GM19324 (cell line): ENCODE data around the gene TM9SF2.
"Not testable (repeated sequence)": the region's sequence is repeated elsewhere in the genome, so short reads cannot be mapped to it uniquely, and the experiment has no call there.

Experiments
- ATAC-seq: cut with Tn5 transposase; IDR thresholded peaks from one replicate; pipeline ENCODE4 v1.9.1; 2021; ENCODE audit warnings: mild to moderate bottlenecking, moderate library complexity; ENCODE audit not compliant: unreplicated experiment, low FRiP score

The TM9SF2 gene

DNA sequence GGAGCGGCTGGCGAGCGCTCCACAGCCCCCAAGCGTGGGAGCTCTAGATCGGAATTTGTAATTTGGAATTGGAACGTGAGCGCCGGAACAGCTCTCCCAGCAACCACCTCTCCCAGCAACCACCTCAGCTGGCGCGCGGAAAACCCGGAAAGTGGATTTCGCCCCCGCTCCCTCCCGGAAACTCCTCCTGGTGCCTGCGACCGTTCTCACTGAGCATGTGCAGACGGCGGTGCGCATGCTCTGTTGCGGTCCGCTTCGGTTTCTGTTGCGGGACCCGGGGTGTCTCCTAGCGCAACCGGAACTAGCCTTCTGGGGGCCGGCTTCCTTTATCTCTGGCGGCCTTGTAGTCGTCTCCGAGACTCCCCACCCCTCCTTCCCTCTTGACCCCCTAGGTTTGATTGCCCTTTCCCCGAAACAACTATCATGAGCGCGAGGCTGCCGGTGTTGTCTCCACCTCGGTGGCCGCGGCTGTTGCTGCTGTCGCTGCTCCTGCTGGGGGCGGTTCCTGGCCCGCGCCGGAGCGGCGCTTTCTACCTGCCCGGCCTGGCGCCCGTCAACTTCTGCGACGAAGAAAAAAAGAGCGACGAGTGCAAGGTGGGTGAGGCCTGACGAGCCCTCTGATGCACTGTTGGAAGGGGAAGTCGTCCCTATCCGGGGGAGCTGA, at the start of gene TM9SF2:
Gene TM9SF2 (plus strand): TSS at position 289 of the 664 bp plus-strand sequence. CDS start 135 bp downstream, at position 424.
- ATAC-seq = peak; percentile 71

DNA sequence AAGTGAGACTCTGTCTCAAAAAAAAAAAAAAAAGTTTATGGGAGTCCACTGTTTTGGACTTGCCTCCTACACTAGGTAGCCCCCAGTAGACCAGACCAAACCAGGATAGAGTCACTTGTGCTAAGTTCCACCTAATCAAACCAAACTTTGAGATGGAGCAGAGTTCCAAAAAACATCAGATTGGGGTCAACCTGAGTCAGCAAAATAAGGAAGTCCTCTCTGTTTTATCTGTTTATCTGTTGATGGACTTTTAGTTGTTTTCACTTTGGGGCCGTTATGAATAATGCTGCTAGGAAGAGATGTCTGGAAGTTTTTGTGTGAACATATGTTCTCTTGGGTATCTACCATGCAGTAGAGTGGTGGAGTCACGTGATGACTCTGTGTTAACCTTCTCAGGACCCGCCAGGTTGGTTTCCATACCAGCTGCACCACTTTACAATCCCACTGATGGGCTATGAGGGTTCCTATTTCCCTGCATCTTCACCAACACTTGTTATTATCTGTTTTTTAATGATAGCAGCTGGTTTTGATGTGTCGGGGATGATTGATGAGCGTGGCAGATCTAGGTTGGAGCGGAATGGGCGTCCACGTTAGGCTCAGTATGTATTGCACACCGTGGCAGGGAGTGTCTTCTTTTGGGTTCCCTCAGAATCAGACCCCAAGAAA, 46.6 kb upstream of the TM9SF2 start:
- ATAC-seq = no peak

GRCh38 chr13:99459099-99459850, 42.0 kb upstream of the TM9SF2 start:
- no peak for ATAC-seq

- ATAC-seq = not testable (repeated sequence)
Measured at GRCh38 chr13:99460802-99461201, 40.5 kb upstream of the TM9SF2 start.

DNA sequence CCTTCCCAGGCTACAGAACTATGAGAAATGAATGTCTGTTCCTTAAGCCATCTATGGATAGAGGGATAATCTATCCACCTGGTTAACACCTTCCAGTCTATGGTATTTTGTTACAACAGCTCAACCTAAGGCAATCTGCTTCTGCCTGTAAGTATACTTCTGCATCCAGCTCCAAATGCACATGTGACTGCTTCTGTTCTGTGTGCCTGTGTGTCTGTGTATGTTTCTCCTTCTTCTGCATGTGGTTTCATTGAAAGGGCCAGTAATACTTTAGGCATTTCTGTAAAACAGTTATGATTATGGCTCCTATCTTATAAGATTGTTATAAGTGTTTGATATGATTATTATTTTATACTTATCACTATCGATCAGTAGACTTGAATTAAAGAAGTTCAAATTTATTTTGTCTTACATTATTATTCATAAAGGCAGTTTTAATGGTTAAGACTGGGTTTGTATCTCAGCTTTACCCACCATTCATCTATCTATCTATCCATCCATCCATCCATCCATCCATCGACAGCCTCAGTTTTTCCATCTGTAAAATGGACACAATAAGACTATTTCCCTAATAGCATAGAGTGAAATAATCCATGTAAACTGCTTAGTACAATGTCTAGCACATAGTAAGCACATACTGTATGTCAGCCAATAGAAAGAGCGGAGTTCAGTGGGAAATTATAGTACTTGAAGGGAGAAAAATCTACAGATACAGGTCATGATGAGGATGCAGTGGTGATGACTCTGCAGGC, 37.5 kb upstream of the TM9SF2 start:
- ATAC-seq = no peak

- no peak for ATAC-seq
Measured at GRCh38 chr13:99464441-99464949, 36.8 kb upstream of the TM9SF2 start.

DNA sequence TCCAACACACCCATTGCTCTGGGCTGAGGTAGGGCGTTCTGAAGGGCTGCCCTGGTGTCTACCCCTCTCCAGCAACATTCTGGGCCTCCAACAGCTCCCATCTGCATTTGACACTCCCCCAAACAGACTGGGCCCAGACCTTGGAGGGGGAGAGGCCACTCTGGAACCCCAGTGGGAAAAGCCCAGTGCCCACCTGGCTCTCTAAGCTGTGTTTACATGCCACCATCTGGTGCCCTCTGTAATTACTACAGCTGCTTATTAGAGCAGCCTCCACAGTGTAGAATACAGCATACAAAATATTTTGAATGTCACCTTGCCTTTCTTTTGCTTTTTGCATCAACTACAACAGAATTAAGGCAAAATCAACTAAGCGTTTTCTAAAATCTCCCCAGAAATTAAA, 35.8 kb upstream of the TM9SF2 start:
- ATAC-seq = no peak

GRCh38 chr13:99467764-99468163, 33.5 kb upstream of the TM9SF2 start:
- no peak for ATAC-seq

DNA sequence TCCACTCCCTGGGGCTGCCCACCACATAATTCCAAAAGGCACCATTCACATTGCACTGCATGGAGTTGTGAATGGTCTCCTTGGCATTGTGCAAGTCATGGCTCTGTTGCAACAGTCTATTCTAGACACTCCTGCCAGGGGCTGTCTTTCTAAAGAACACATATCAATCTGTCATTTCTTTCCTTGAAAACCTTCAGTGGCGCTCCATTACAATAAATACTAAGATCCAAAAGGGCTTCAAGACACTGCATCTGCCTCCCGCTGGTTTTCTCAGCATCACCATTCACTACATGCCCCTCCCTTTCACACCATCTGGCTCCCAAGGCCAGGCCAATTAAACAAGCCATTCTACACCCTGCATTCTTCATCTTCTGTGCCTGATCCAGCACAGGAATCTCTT, 32.2 kb upstream of the TM9SF2 start:
- ATAC-seq = no peak

GRCh38 chr13:99470027-99470426, 31.2 kb upstream of the TM9SF2 start:
- no peak for ATAC-seq

DNA sequence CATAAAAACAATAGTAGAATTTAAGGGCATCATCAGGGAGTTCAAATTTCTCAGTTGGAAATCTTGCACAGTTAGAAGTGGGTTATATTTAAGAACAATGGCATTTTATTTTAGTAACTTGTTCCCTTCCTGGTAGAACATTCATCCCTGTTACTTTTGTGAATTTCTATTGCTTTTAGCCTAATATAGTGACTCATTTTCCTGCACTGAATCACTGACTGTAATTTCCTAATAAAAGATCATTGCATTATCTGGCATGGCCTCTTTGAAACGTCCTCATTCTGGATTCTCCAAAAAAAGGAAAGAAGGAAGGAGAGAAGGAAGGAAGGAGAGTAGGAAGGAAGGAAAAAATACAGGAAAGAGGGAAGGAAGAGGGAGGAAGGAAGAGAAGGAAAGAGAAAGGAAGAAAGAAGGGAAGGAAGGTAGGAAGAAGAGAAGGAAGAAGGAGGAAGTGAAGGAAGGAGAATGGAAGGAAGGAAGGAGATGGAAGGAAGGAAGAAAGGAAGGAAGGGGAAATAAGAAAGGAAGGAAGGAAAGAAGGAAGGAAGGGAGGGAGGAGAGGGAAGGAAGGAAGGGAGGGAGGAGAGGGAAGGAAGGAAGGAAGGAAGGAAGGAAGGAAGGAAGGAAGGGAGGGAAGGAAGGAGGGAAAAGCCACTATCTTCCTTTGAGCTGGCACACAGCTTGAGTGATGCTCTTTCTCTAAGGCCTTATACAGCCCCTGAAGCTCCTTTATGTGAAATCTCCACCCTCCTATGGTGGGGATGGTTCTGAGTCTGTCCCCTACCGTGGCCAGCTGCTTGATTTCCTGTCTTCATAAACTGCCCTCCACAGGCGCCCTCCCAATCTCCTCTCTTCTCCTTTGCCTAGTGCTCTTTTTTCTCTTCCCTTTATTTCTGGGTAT, 29.8 kb upstream of the TM9SF2 start:
- no peak for ATAC-seq

DNA sequence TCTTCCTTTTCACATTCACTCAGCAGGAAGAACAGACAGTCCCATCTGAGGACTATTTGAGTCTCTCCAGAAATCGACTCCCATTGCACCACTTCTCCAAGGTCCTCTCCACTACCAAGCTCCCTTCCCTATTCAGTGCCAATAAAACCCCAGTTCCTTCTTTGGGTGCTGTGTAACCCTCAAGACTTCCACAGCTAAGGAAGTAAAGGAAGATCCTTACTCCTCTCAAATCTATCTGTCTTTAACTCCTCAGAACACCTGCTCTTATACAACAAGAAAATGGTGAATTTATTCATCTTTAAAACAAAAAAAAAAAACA, 29.2 kb upstream of the TM9SF2 start:
- no peak for ATAC-seq

- no peak for ATAC-seq
Measured at GRCh38 chr13:99473515-99473914, 27.8 kb upstream of the TM9SF2 start.

DNA sequence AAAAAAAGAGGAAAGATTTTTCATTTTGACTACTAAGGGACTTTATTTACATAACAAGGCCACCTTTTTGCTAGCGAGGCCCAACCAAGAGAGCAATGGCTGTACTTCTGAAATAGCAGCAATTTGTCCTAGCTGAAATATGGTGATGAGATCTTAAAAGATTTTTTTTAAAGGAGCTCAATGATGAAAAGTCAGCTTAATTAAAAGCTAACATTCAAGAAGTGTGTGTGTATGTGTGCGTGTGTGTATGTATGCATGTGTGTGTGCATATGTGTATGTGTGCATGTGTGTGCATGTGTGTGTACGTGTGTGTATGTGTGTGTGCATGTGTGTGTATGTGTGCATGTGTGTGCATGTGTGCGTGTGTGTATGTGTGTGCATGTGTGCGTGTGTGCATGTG, 24.6 kb upstream of the TM9SF2 start:
- ATAC-seq = no peak

DNA sequence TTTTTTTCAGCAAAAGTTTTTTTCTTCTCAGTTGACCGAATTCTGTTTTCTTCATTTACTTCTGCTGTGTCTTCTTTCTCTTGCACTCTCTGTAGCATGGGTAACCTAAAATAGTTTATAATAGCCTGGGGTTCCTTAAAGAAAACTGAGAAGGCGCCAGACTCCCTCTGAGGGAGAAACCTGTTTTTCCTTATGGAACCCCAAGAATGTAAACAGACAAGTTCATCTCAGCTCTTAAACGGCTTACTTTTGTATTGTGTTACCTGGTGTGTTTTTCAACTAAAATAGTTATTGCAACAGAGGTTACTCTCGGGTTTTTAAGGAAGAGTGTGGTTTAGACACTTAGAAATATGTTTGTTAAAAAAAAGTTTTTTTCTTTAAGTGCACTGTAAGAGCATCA, 23.8 kb upstream of the TM9SF2 start:
- no peak for ATAC-seq

DNA sequence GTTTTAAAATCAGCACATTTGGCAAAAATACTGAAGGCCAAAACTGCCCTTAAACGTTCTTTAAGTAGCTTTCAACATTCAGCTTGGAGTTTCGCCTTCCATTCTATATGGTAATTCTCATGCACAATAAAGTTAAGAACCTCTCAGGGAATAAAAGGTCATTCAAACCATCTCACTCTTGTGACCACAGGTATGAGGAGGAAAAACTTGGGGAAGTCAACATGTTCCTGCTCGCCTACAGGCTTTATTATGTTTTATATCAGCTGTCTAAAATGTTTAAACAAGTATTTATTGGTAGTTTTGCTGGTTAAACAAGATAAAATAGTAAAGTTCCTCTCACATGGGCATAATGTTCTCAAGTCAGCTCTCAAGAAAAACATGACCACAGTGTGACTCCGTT, 19.9 kb upstream of the TM9SF2 start:
- ATAC-seq = no peak

- no peak for ATAC-seq
Measured at GRCh38 chr13:99484473-99484872, 16.8 kb upstream of the TM9SF2 start.

DNA sequence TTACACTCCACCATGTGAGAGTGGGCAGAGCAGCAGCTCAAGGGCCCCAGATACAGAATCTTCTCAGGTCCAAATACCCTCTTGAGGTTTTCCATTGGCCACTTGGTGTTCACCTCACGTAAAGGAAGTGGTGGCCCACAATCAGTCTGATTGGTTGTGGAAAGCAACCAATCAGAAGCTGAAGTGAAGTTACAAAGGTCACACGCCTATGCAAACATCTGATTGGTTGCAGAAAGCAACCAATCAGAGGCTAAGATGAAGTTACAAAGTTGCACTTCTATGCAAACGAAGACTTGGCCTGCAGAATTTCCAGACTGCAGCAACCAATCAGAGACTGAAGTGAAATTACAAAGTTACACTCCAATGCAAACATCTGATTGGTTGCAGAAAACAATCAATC, 14.3 kb upstream of the TM9SF2 start:
- ATAC-seq = no peak

GRCh38 chr13:99489028-99489427, 12.2 kb upstream of the TM9SF2 start:
- ATAC-seq = no peak

GRCh38 chr13:99491750-99492149, 9.5 kb upstream of the TM9SF2 start:
- not testable (repeated sequence) for ATAC-seq
